RWPE2 (cell line): ENCODE data around the gene PGS1.

ENCODE experiments used
- ATAC-seq: fragments of 200-7000 bp; cut with Tn5 transposase; 3 replicates; pipeline ENCODE4 v1.9.1; 2021; ENCODE audit warnings: low read depth
- DNase-seq: peaks from one replicate; pipeline ENCODE4 v3.0.0-alpha.2; 2020; ENCODE audit warnings: low spot score
- H3K27ac ChIP-seq: fragments of 450-650 bp; 2 replicates; pipeline ENCODE4 v1.5.1; 2017; ENCODE audit warnings: mild to moderate bottlenecking; ENCODE audit not compliant: poor library complexity, severe bottlenecking
- H3K27me3 ChIP-seq: fragments of 250-450 bp; sonication (Bioruptor Pico); 2 replicates; pipeline ENCODE4 v1.5.1; 2021; ENCODE audit warnings: mild to moderate bottlenecking, moderate library complexity; ENCODE audit not compliant: insufficient read depth, poor library complexity, severe bottlenecking
- H3K36me3 ChIP-seq: fragments of 250-450 bp; sonication (Bioruptor Pico); 2 replicates; pipeline ENCODE4 v1.5.1; 2020; ENCODE audit warnings: low read depth, mild to moderate bottlenecking, moderate library complexity
- H3K4me1 ChIP-seq: fragments of 250-450 bp; sonication (Bioruptor Pico); 2 replicates; pipeline ENCODE4 v1.5.1; 2021; ENCODE audit warnings: mild to moderate bottlenecking, moderate library complexity; ENCODE audit not compliant: insufficient read depth, poor library complexity, severe bottlenecking
- H3K4me3 ChIP-seq: fragments of 250-450 bp; sonication (Bioruptor Pico); 2 replicates; pipeline ENCODE4 v1.5.1; 2021; ENCODE audit warnings: mild to moderate bottlenecking, moderate library complexity; ENCODE audit not compliant: severe bottlenecking
- H3K9me3 ChIP-seq: fragments of 250-450 bp; sonication (Bioruptor Pico); 2 replicates; pipeline ENCODE4 v1.5.1; 2021; ENCODE audit warnings: mild to moderate bottlenecking, moderate library complexity; ENCODE audit not compliant: severe bottlenecking
- CTCF ChIP-seq: fragments of 450-650 bp; IDR thresholded peaks from one replicate; pipeline ENCODE4 v1.5.1; 2017; ENCODE audit warnings: mild to moderate bottlenecking, moderate library complexity; ENCODE audit not compliant: poor library complexity, severe bottlenecking

PGS1 gene

GRCh38 chr17:78368348-78368747, 10.1 kb upstream of the PGS1 start:
- no peak for ATAC-seq
- H3K27me3 ChIP-seq, result no peaks in the 10 kb centered on the region
- DNase-seq, result no peak
- TF ChIP-seq CTCF, result no peak
- no peaks in the 10 kb centered on the region for H3K9me3 ChIP-seq
- no peaks in the 10 kb centered on the region for H3K4me1 ChIP-seq
- no peak overlapping the region for H3K4me3 ChIP-seq
- H3K27ac ChIP-seq, result no peak overlapping the region
- H3K36me3 ChIP-seq, result no peaks in the 10 kb centered on the region

- Histone ChIP-seq H3K27me3 (no peaks in the 10 kb centered on the region), H3K36me3 (no peaks in the 10 kb centered on the region), H3K27ac (no peak overlapping the region), H3K9me3 (no peaks in the 10 kb centered on the region), H3K4me3 (no peak overlapping the region), H3K4me1 (no peaks in the 10 kb centered on the region)
- DNase-seq (no peak), ATAC-seq (no peak)
- no peak for TF ChIP-seq CTCF
Observed at GRCh38 chr17:78368854-78369495, 9.5 kb upstream of the PGS1 start.

- Histone ChIP-seq H3K9me3 (no peaks in the 10 kb centered on the region), H3K4me1 (peaks cover 7% of the 10 kb centered on the region), H3K27ac (no peak overlapping the region), H3K36me3 (no peaks in the 10 kb centered on the region), H3K4me3 (no peak overlapping the region), H3K27me3 (no peaks in the 10 kb centered on the region)
- no peak for TF ChIP-seq CTCF
- ATAC-seq (no peak), DNase-seq (no peak)
Observed at GRCh38 chr17:78369791-78370381, 8.6 kb upstream of the PGS1 start.

GRCh38 chr17:78371056-78371455, 7.4 kb upstream of the PGS1 start:
- Histone ChIP-seq H3K27me3 (no peaks in the 10 kb centered on the region), H3K36me3 (no peaks in the 10 kb centered on the region), H3K9me3 (no peaks in the 10 kb centered on the region), H3K27ac (no peak overlapping the region), H3K4me3 (no peak overlapping the region), H3K4me1 (peaks cover 19% of the 10 kb centered on the region)
- TF ChIP-seq CTCF, result no peak
- no peak for DNase-seq
- no peak for ATAC-seq

GRCh38 chr17:78372841-78373240, 5.6 kb upstream of the PGS1 start:
- peaks cover 33% of the 10 kb centered on the region for H3K4me1 ChIP-seq
- TF ChIP-seq CTCF, result no peak
- no peak overlapping the region for H3K27ac ChIP-seq
- DNase-seq (no peak), ATAC-seq (no peak)
- H3K36me3 ChIP-seq, result no peaks in the 10 kb centered on the region
- H3K4me3 ChIP-seq, result no peak overlapping the region
- H3K9me3 ChIP-seq, result no peaks in the 10 kb centered on the region
- H3K27me3 ChIP-seq, result no peaks in the 10 kb centered on the region
